HCT116 (cell line): ENCODE results near the gene CD44. TPM values are rescaled to one million over a fixed set of nuclear protein-coding genes. Genes with fewer than 3 reads are reported as not detected.

ENCODE experiments used
- ATAC-seq: fragments of 200-7000 bp; cut with Tn5 transposase; 2 replicates; pipeline ENCODE4 v1.9.1; 2020; ENCODE audit warnings: mild to moderate bottlenecking, moderate library complexity
- BruUV-seq: library from RNA; stranded (reverse); fragments of 400-500 nt; replicated peaks from 2 replicates; lab custom pipeline; 2021; lab: Mats Ljungman, UMichigan
- CTCF ChIA-PET: fragments of 300-600 bp; sonication (Branson Sonifier 250); formaldehyde crosslinking; loops from one replicate; lab custom pipeline; 2021; ENCODE audit warnings: antibody characterized with exemption; lab: Charles Lee
- POLR2A ChIA-PET: fragments of 300-600, 350-600 bp; sonication (Branson Sonifier 250); formaldehyde crosslinking; loops from one replicate; lab custom pipeline; 2021; ENCODE audit warnings: antibody characterized with exemption; lab: Charles Lee
- RAD21 ChIA-PET, 2 experiments: fragments of 300-600 bp; sonication (Branson Sonifier 250); formaldehyde crosslinking; loops; one replicate each; lab custom pipeline; 2023; ENCODE audit warnings: low total read pairs in 2 of 2; ENCODE audit not compliant: uncharacterized antibody in 2 of 2, unreplicated experiment in 2 of 2, low non-redundant PET in 1 of 2; lab: Charles Lee
- DNase-seq: peaks from one replicate; pipeline ENCODE4 v3.0.0-alpha.2; 2010; ENCODE audit warnings: low read depth, low spot score
- H2AFZ ChIP-seq: fragments of 200-600 bp; shearing (Covaris generic), sonication (generic); 2 replicates; pipeline ENCODE4 v1.6.1; 2017; ENCODE audit warnings: low read depth, mixed run types, mixed read lengths, antibody characterized with exemption, low read length; ENCODE audit not compliant: poor library complexity, severe bottlenecking
- H3K27ac ChIP-seq: 2 replicates; pipeline ENCODE4 v1.5.1; 2012; ENCODE audit warnings: low read depth, low read length
- H3K27me3 ChIP-seq: fragments of 200-600 bp; sonication (generic); 2 replicates; pipeline ENCODE4 v1.6.1; 2016; ENCODE audit warnings: mixed run types, low read length, mixed read lengths; ENCODE audit not compliant: insufficient read depth
- H3K36me3 ChIP-seq, 2 experiments: fragments of 200-500 bp in 1 of 2; fragments of 200-600 bp in 1 of 2; sonication (Bioruptor generic) in 1 of 2; sonication (generic) in 1 of 2; 2 replicates each; pipeline versions ENCODE4 v1.5.1 to v1.6.1; 2014 to 2016; ENCODE audit warnings: low read length in 2 of 2, inconsistent platforms in 1 of 2, mixed read lengths in 1 of 2, mixed run types in 1 of 2; ENCODE audit not compliant: insufficient read depth in 2 of 2, control insufficient read depth in 1 of 2
- H3K4me1 ChIP-seq, 2 experiments: fragments of 200-600 bp in 1 of 2; sonication (generic) in 1 of 2; 2 replicates each; pipeline versions ENCODE4 v1.5.1 to v1.6.1; 2012 to 2017; ENCODE audit warnings: low read length in 2 of 2, inconsistent platforms in 1 of 2, mild to moderate bottlenecking in 1 of 2, mixed read lengths in 1 of 2, mixed run types in 1 of 2, moderate library complexity in 1 of 2; ENCODE audit not compliant: insufficient read depth in 2 of 2, control insufficient read depth in 1 of 2
- H3K4me2 ChIP-seq: fragments of 200-600 bp; sonication (generic); 2 replicates; pipeline ENCODE4 v1.6.1; 2017; ENCODE audit warnings: mixed run types, low read length, mixed read lengths
- H3K4me3 ChIP-seq, 2 experiments: fragments of 200-600 bp in 1 of 2; sonication (generic) in 1 of 2; replicated peaks in 1 of 2; 2 replicates each; pipeline ENCODE4 v1.5.1; 2011 to 2016; ENCODE audit warnings: low read length in 2 of 2, control low read depth in 1 of 2, low read depth in 1 of 2, mild to moderate bottlenecking in 1 of 2, mixed read lengths in 1 of 2, mixed run types in 1 of 2
- H3K79me2 ChIP-seq: fragments of 200-600 bp; sonication (generic); 2 replicates; pipeline ENCODE4 v1.6.1; 2017; ENCODE audit warnings: mild to moderate bottlenecking, mixed run types, low read length, moderate library complexity, mixed read lengths; ENCODE audit not compliant: insufficient read depth
- H3K9ac ChIP-seq: fragments of 200-600 bp; sonication (generic); 2 replicates; pipeline ENCODE4 v1.6.1; 2016; ENCODE audit warnings: low read length, mixed read lengths
- H3K9me2 ChIP-seq: fragments of 200-600 bp; sonication (generic), shearing (Covaris generic); 2 replicates; pipeline ENCODE4 v1.6.1; 2017; ENCODE audit warnings: mixed run types, mild to moderate bottlenecking, moderate library complexity; ENCODE audit not compliant: insufficient read depth
- H3K9me3 ChIP-seq, 2 experiments: fragments of 200-500 bp in 1 of 2; fragments of 200-600 bp in 1 of 2; sonication (Bioruptor generic) in 1 of 2; sonication (generic) in 1 of 2; 2 replicates each; pipeline ENCODE4 v1.6.1; 2014 to 2017; ENCODE audit warnings: low read length in 2 of 2, mixed read lengths in 2 of 2, inconsistent platforms in 1 of 2, low read depth in 1 of 2, mild to moderate bottlenecking in 1 of 2, mixed run types in 1 of 2, moderate library complexity in 1 of 2; ENCODE audit not compliant: control insufficient read depth in 1 of 2, insufficient read depth in 1 of 2
- H4K20me1 ChIP-seq: fragments of 200-600 bp; sonication (generic), shearing (Covaris generic); 2 replicates; pipeline ENCODE4 v1.6.1; 2017; ENCODE audit warnings: mixed run types, mild to moderate bottlenecking, moderate library complexity; ENCODE audit not compliant: insufficient read depth
- ATF3 ChIP-seq: IDR thresholded peaks from 2 replicates; pipeline ENCODE4 v1.6.1; 2012
- CTCF ChIP-seq, 3 experiments: fragments of 200-600 bp in 1 of 3; sonication (generic) in 1 of 3; IDR thresholded peaks in 2 of 3; conservative IDR thresholded peaks in 1 of 3; 2 replicates each; pipeline ENCODE4 v1.5.1; 2012 to 2017; ENCODE audit warnings: low read depth in 2 of 3, low read length in 2 of 3, antibody characterized with exemption in 1 of 3, borderline replicate concordance in 1 of 3, control low read depth in 1 of 3, mild to moderate bottlenecking in 1 of 3, mixed read lengths in 1 of 3, mixed run types in 1 of 3, moderate library complexity in 1 of 3; ENCODE audit not compliant: insufficient read depth in 1 of 3
- EZH2phosphoT487 ChIP-seq: fragments of 200-600 bp; IDR thresholded peaks from 2 replicates; pipeline ENCODE4 v1.6.1; 2018; ENCODE audit warnings: antibody characterized with exemption, borderline replicate concordance
- POLR2A ChIP-seq: IDR thresholded peaks from 2 replicates; pipeline ENCODE4 v1.7.0; 2011; ENCODE audit warnings: borderline replicate concordance; ENCODE audit not compliant: insufficient read depth, insufficient read length; ENCODE audit errors: extremely low read depth
- RAD21 ChIP-seq: IDR thresholded peaks from 2 replicates; pipeline ENCODE4 v1.6.1; 2012; ENCODE audit warnings: low read depth, mild to moderate bottlenecking
- REST ChIP-seq: IDR thresholded peaks from 2 replicates; pipeline ENCODE4 v1.6.1; 2012; ENCODE audit warnings: low read depth
- SIN3A ChIP-seq: IDR thresholded peaks from 2 replicates; pipeline ENCODE4 v1.6.1; 2012; ENCODE audit warnings: low read depth
- SP1 ChIP-seq: IDR thresholded peaks from 2 replicates; pipeline ENCODE4 v1.6.1; 2012; ENCODE audit warnings: low read depth
- TCF7L2 ChIP-seq: IDR thresholded peaks from 2 replicates; pipeline ENCODE4 v1.7.0; 2011; ENCODE audit warnings: borderline replicate concordance, inconsistent platforms; ENCODE audit not compliant: insufficient read depth, insufficient read length; ENCODE audit errors: extremely low read depth
- ZBTB33 ChIP-seq: IDR thresholded peaks from 2 replicates; pipeline ENCODE4 v1.6.1; 2011; ENCODE audit warnings: mild to moderate bottlenecking, low read length, moderate library complexity; ENCODE audit not compliant: insufficient replicate concordance; ENCODE audit errors: extremely low read depth
- intact Hi-C: fragments of 100-400 bp; cut with micrococcal nuclease; formaldehyde crosslinking; loops from 2 replicates; pipeline ENCODE4 v1.10.0; 2022
- total RNA-seq: library from RNA; stranded (reverse); gene quantifications from one replicate; pipeline ENCODE4 v1.2.1, GENCODE V29; 2021; ENCODE audit not compliant: unreplicated experiment
- TF ChIP-seq, protein P1 (sequence below): IDR thresholded peaks from 2 replicates; pipeline ENCODE4 v1.6.1; 2012

The CD44 gene
- total RNA-seq, 1 experiment from 2014 or later: 742 TPM

DNA sequence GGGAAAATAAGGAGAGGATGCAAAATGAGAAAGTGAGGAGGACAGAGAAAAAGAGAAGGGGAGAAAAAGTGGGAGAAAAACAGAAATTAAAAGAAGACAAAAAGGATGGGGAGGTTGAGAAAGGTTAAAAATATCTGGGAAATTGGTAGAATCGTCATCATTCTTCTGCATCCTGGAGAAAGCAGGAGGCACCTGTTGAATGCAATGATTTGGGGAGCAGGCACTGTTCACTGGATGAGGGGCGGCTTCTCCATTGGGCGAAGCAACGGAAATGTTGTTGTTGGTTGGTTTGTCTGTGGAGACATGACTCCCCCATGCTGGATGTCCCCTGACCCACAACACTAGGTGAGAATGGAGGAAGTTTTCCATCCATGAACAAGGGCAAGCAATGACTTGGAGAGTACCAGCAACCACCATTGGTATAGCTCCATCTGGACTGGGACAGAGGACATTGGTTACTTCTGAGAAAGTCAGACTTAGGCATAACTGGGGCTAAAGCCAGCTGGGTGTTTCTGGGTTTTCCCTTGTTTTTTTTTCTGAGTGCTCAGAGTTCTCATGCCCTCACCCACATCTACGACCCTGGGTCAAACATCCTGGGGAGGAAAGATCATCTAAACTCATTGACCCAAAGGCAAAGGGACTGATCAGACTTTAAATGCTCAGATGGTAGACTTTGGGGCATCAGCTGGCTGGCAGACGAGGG lies 11.9 kb upstream of the CD44 start:
- intact Hi-C loops: no loop called here
- Histone ChIP-seq H4K20me1 (no peaks in the 10 kb centered on the region), H3K79me2 (no peaks in the 10 kb centered on the region), H3K36me3 (no peaks in the 10 kb centered on the region), H3K4me2 (no peak overlapping the region), H3K27me3 (no peaks in the 10 kb centered on the region), H3K9me2 (no peaks in the 10 kb centered on the region), H3K9me3 (no peaks in the 10 kb centered on the region), H3K9ac (no peak overlapping the region), H3K4me3 (no peak overlapping the region), H3K27ac (no peak overlapping the region), H2AFZ (no peak overlapping the region), H3K4me1 (no peaks in the 10 kb centered on the region)
- DNase-seq (no peak), ATAC-seq (no peak)
- TF ChIP-seq EZH2phosphoT487 (no peak), SIN3A (no peak), POLR2A (no peak), ATF3 (no peak)
- CTCF ChIA-PET: no interaction called here
- RAD21 ChIA-PET: no interaction called here
- no TSS peak for BruUV-seq
- POLR2A ChIA-PET: no interaction called here

DNA sequence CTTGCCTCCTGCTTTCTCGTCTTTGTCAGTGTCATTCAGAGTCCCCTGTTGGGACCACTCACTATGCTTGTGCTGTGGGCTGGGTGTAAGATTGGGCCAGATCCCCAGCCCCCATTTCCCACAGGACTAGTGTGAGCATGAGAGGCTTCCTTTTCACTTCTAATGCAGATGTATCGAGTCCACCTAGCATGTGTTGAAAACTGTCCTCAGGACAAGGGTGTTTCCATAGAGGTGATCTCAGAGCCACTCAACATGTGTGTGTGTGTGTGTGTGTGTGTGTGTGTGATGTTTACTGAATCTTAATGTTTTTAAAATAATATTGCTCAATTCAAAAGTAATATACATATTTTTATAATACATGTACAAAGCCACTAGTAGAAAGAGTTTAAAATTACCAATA lies 11.4 kb upstream of the CD44 start:
- no peaks in the 10 kb centered on the region for H3K79me2 ChIP-seq
- ATAC-seq: no peak
- no peak overlapping the region for H3K9ac ChIP-seq
- CTCF ChIA-PET: interaction anchor here (0.7 kb wide), 1 partner anchor 19 kb away, joined by 3 read pairs; no protein-coding TSS in a partner anchor
- no peaks in the 10 kb centered on the region for H3K9me3 ChIP-seq
- intact Hi-C loops: no loop called here
- no peak for DNase-seq
- H3K27ac ChIP-seq: no peak overlapping the region
- POLR2A ChIA-PET: no interaction called here
- no peaks in the 10 kb centered on the region for H3K36me3 ChIP-seq
- H3K4me1 ChIP-seq: no peaks in the 10 kb centered on the region
- H3K27me3 ChIP-seq: no peaks in the 10 kb centered on the region
- no peaks in the 10 kb centered on the region for H3K9me2 ChIP-seq
- no peak overlapping the region for H2AFZ ChIP-seq
- H4K20me1 ChIP-seq: no peaks in the 10 kb centered on the region
- BruUV-seq: no TSS peak
- no peak overlapping the region for H3K4me2 ChIP-seq
- RAD21 ChIA-PET: no interaction called here
- no peak overlapping the region for H3K4me3 ChIP-seq
- TF ChIP-seq RAD21: no peak
- no peak for TF ChIP-seq TCF7L2
- no peak for TF ChIP-seq CTCF (IDR thresholded peaks at IDR 0.05 in 2 of 3, conservative IDR thresholded peaks at IDR 0.05 in 1 of 3; ENCODE audit: borderline replicate concordance in 1 of 3, insufficient read depth in 1 of 3, low read depth in 2 of 3, low read length in 2 of 3)
- TF ChIP-seq ZBTB33: no peak
- TF ChIP-seq, protein P1, sequence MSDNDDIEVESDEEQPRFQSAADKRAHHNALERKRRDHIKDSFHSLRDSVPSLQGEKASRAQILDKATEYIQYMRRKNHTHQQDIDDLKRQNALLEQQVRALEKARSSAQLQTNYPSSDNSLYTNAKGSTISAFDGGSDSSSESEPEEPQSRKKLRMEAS: no peak
- TF ChIP-seq REST: no peak
- TF ChIP-seq SP1: no peak
- TF ChIP-seq EZH2phosphoT487: no peak
